H9 (cell line): ENCODE results near the gene CSTF1. TPM values are rescaled to one million over a fixed set of nuclear protein-coding genes. Genes with fewer than 3 reads are reported as not detected.

Experiments used
- DNase-seq: peaks from one replicate; pipeline ENCODE4 v3.0.0-alpha.2; 2017
- H2AFZ ChIP-seq: one replicate; pipeline ENCODE4 v1.6.1; 2013; ENCODE audit warnings: mild to moderate bottlenecking, low read length, control low read depth, moderate library complexity
- H2AK5ac ChIP-seq: 2 replicates; pipeline ENCODE4 v1.6.1; 2013; ENCODE audit warnings: low read length, control low read depth, mixed read lengths; ENCODE audit not compliant: insufficient read length
- H2BK120ac ChIP-seq: one replicate; pipeline ENCODE4 v1.6.1; 2013; ENCODE audit warnings: low read depth, mild to moderate bottlenecking, low read length, control low read depth, inconsistent platforms; ENCODE audit not compliant: poor library complexity, severe bottlenecking
- H2BK12ac ChIP-seq: 2 replicates; pipeline ENCODE4 v1.6.1; 2013; ENCODE audit warnings: low read length, control low read depth, mixed read lengths, low read depth; ENCODE audit not compliant: insufficient read length
- H2BK15ac ChIP-seq: 2 replicates; pipeline ENCODE4 v1.6.1; 2013; ENCODE audit warnings: low read depth, low read length, control low read depth
- H2BK20ac ChIP-seq: one replicate; pipeline ENCODE4 v1.6.1; 2013; ENCODE audit warnings: low read depth, mild to moderate bottlenecking, low read length, control low read depth, inconsistent platforms; ENCODE audit not compliant: poor library complexity, severe bottlenecking
- H2BK5ac ChIP-seq: 2 replicates; pipeline ENCODE4 v1.6.1; 2013; ENCODE audit warnings: low read length, control low read depth, mixed read lengths; ENCODE audit not compliant: insufficient read length
- H3K14ac ChIP-seq: 2 replicates; pipeline ENCODE4 v1.6.1; 2013; ENCODE audit warnings: low read length, control low read depth; ENCODE audit not compliant: insufficient read depth
- H3K18ac ChIP-seq: 2 replicates; pipeline ENCODE4 v1.6.1; 2013; ENCODE audit warnings: low read depth, mild to moderate bottlenecking, mixed read lengths, low read length, control low read depth; ENCODE audit not compliant: insufficient read length
- H3K23ac ChIP-seq: 2 replicates; pipeline ENCODE4 v1.6.1; 2013; ENCODE audit warnings: low read length, control low read depth, mixed read lengths, low read depth; ENCODE audit not compliant: insufficient read length
- H3K23me2 ChIP-seq: 2 replicates; pipeline ENCODE4 v1.6.1; 2013; ENCODE audit warnings: low read depth, mild to moderate bottlenecking, mixed read lengths, low read length, control low read depth; ENCODE audit not compliant: insufficient read length, poor library complexity, severe bottlenecking
- H3K27ac ChIP-seq: 2 replicates; pipeline ENCODE4 v1.5.1; 2013; ENCODE audit warnings: low read length, control low read depth, mixed read lengths, low read depth; ENCODE audit not compliant: insufficient read length
- H3K27me3 ChIP-seq: 2 replicates; pipeline ENCODE4 v1.6.1; 2013; ENCODE audit warnings: low read length, control low read depth, inconsistent platforms; ENCODE audit not compliant: insufficient read depth
- H3K4ac ChIP-seq: 2 replicates; pipeline ENCODE4 v1.6.1; 2013; ENCODE audit warnings: low read depth, mild to moderate bottlenecking, control low read depth, inconsistent platforms, low read length, moderate library complexity
- H3K4me1 ChIP-seq: 2 replicates; pipeline ENCODE4 v1.6.1; 2013; ENCODE audit warnings: low read length, control low read depth, inconsistent platforms; ENCODE audit not compliant: insufficient read depth
- H3K4me2 ChIP-seq: 2 replicates; pipeline ENCODE4 v1.6.1; 2013; ENCODE audit warnings: low read length, control low read depth, mixed read lengths; ENCODE audit not compliant: insufficient read length, insufficient read depth
- H3K56ac ChIP-seq: 2 replicates; pipeline ENCODE4 v1.6.1; 2013; ENCODE audit warnings: low read depth, mild to moderate bottlenecking, mixed read lengths, low read length, control low read depth; ENCODE audit not compliant: insufficient read length
- H3K79me1 ChIP-seq: 2 replicates; pipeline ENCODE4 v1.6.1; 2013; ENCODE audit warnings: low read depth, mild to moderate bottlenecking, moderate library complexity, low read length, control low read depth, inconsistent platforms; ENCODE audit not compliant: insufficient read depth, poor library complexity, severe bottlenecking
- H3K79me2 ChIP-seq: 2 replicates; pipeline ENCODE4 v1.6.1; 2013; ENCODE audit warnings: low read length, control low read depth, inconsistent platforms; ENCODE audit not compliant: insufficient read depth
- H3K9ac ChIP-seq: 2 replicates; pipeline ENCODE4 v1.6.1; 2013; ENCODE audit warnings: low read length, control low read depth, mixed read lengths; ENCODE audit not compliant: insufficient read length; ENCODE audit errors: extremely low read depth
- H3K9me3 ChIP-seq: one replicate; pipeline ENCODE4 v1.6.1; 2013; ENCODE audit warnings: low read depth, low read length, inconsistent platforms; ENCODE audit not compliant: control insufficient read depth
- H3T11ph ChIP-seq: one replicate; pipeline ENCODE4 v1.6.1; 2013; ENCODE audit warnings: mild to moderate bottlenecking, low read length, control low read depth, inconsistent platforms
- H4K20me1 ChIP-seq: one replicate; pipeline ENCODE4 v1.6.1; 2013; ENCODE audit not compliant: control insufficient read depth, insufficient read length, insufficient read depth
- H4K5ac ChIP-seq: 2 replicates; pipeline ENCODE4 v1.6.1; 2013; ENCODE audit warnings: low read depth, mild to moderate bottlenecking, mixed read lengths, low read length, control low read depth; ENCODE audit not compliant: insufficient read length
- H4K8ac ChIP-seq: replicated peaks from 2 replicates; pipeline ENCODE4 v1.6.1; 2013; ENCODE audit warnings: low read length, control low read depth, mixed read lengths, low read depth; ENCODE audit not compliant: insufficient read length
- H4K91ac ChIP-seq: 2 replicates; pipeline ENCODE4 v1.6.1; 2013; ENCODE audit warnings: low read depth, mild to moderate bottlenecking, moderate library complexity, mixed read lengths, low read length, control low read depth; ENCODE audit not compliant: insufficient read length
- H3K27ac Mint-ChIP-seq, 3 experiments: 2 replicates in 2 of 3; 3 replicates in 1 of 3; pipeline ENCODE4 v1.8.0; 2020 to 2021; ENCODE audit warnings: mixed read lengths in 3 of 3, mild to moderate bottlenecking in 1 of 3, moderate library complexity in 1 of 3
- H3K27me3 Mint-ChIP-seq: 2 replicates; pipeline ENCODE4 v1.8.0; 2021; ENCODE audit warnings: low read depth, mild to moderate bottlenecking, moderate library complexity, mixed read lengths
- H3K36me3 Mint-ChIP-seq, 3 experiments: 2 replicates in 2 of 3; 3 replicates in 1 of 3; pipeline ENCODE4 v1.8.0; 2020 to 2021; ENCODE audit warnings: low read depth in 3 of 3, mixed read lengths in 3 of 3; ENCODE audit not compliant: insufficient read depth in 1 of 3
- H3K4me1 Mint-ChIP-seq, 2 experiments: 2 replicates each; pipeline ENCODE4 v1.8.0; 2020; ENCODE audit warnings: mixed read lengths in 2 of 2
- H3K4me3 Mint-ChIP-seq, 2 experiments: 2 replicates in 1 of 2; 3 replicates in 1 of 2; pipeline ENCODE4 v1.8.0; 2020 to 2021; ENCODE audit warnings: mild to moderate bottlenecking in 2 of 2, mixed read lengths in 2 of 2, moderate library complexity in 1 of 2
- H3K9me3 Mint-ChIP-seq, 2 experiments: 2 replicates in 1 of 2; 3 replicates in 1 of 2; pipeline ENCODE4 v1.8.0; 2020; ENCODE audit warnings: mild to moderate bottlenecking in 2 of 2, mixed read lengths in 2 of 2, moderate library complexity in 1 of 2
- WGBS: extraction: QIAGEN DNeasy Blood & Tissue Kit; methylation state at CpG from one replicate; pipeline ENCODE4 v1.1.7; 2013; ENCODE audit warnings: missing lambda C conversion rate, low lambda C conversion rate, mixed read lengths; ENCODE audit not compliant: insufficient read length; ENCODE audit errors: extremely low coverage; 5-methylcytosine and 5-hydroxymethylcytosine counted together
- total RNA-seq: library from RNA; stranded (reverse); gene quantifications from 2 replicates; pipeline ENCODE4 v1.2.1, GENCODE V29; 2021
- TF ChIP-seq, protein P1 (sequence below): fragments of 200-600 bp; sonication (generic); conservative IDR thresholded peaks from 3 replicates; pipeline ENCODE4 v1.8.0; 2021; ENCODE audit warnings: antibody characterized with exemption, mild to moderate bottlenecking

Gene CSTF1
- total RNA-seq, 1 experiment from 2014 or later, result 72.9 TPM

DNA sequence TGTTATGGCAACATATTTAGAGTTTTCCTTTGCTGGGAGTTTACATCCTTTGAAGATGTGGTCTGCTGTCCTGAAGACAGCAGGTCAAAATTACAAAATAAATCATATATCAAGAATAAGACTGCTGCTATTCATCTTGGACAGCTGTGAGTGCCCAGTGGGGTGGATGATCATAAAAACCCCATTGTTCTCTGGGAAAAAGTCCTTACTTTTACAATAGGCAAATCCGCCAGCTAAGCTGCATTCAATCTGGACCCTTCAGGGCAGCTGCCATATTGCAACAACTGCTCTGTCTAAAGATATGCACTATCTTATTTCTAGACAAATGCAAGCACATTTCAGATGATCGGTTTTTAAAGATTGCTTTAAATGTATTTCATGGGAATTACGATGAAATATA is 39.0 kb downstream of the CSTF1 start:
- H3K27ac ChIP-seq, result no peak overlapping the region
- H3K9ac ChIP-seq, result no peak overlapping the region
- no peaks in the 10 kb centered on the region for H3K9me3 ChIP-seq
- peaks cover 2% of the 10 kb centered on the region; the same call in 1 of the 2 replicates for H3K27me3 ChIP-seq
- TF ChIP-seq, protein P1, sequence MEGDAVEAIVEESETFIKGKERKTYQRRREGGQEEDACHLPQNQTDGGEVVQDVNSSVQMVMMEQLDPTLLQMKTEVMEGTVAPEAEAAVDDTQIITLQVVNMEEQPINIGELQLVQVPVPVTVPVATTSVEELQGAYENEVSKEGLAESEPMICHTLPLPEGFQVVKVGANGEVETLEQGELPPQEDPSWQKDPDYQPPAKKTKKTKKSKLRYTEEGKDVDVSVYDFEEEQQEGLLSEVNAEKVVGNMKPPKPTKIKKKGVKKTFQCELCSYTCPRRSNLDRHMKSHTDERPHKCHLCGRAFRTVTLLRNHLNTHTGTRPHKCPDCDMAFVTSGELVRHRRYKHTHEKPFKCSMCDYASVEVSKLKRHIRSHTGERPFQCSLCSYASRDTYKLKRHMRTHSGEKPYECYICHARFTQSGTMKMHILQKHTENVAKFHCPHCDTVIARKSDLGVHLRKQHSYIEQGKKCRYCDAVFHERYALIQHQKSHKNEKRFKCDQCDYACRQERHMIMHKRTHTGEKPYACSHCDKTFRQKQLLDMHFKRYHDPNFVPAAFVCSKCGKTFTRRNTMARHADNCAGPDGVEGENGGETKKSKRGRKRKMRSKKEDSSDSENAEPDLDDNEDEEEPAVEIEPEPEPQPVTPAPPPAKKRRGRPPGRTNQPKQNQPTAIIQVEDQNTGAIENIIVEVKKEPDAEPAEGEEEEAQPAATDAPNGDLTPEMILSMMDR, result no peak
- H3K4me2 ChIP-seq, result no peak overlapping the region
- no peak for DNase-seq
- no peak overlapping the region for H3K4ac ChIP-seq
- H2BK120ac ChIP-seq, result no peak overlapping the region
- Mint-ChIP-seq H3K4me3 (no peak overlapping the region), H3K27me3 (peaks cover 34% of the 10 kb centered on the region), H3K4me1 (no peaks in the 10 kb centered on the region), H3K36me3 (no peaks in the 10 kb centered on the region), H3K27ac (no peak overlapping the region), H3K9me3 (no peaks in the 10 kb centered on the region)
- WGBS, result no CpG with 5 or more reads among the region's 3 CpGs
- no peak overlapping the region for H2BK12ac ChIP-seq
- no peak overlapping the region for H2AFZ ChIP-seq
- H2BK20ac ChIP-seq, result no peak overlapping the region
- no peak overlapping the region for H2BK15ac ChIP-seq
- H4K91ac ChIP-seq, result no peak overlapping the region
- no peak overlapping the region for H3K18ac ChIP-seq
- no peak overlapping the region for H3T11ph ChIP-seq
- no peaks in the 10 kb centered on the region for H4K20me1 ChIP-seq
- no peaks in the 10 kb centered on the region for H3K4me1 ChIP-seq
- no peaks in the 10 kb centered on the region for H3K79me1 ChIP-seq
- no peak overlapping the region for H3K23ac ChIP-seq
- H3K56ac ChIP-seq, result no peak overlapping the region
- no peak overlapping the region for H4K8ac ChIP-seq
- H3K79me2 ChIP-seq, result no peaks in the 10 kb centered on the region
- H2BK5ac ChIP-seq, result no peak overlapping the region
- no peak overlapping the region for H3K14ac ChIP-seq
- no peak overlapping the region for H2AK5ac ChIP-seq
- no peaks in the 10 kb centered on the region for H3K23me2 ChIP-seq
- no peak overlapping the region for H4K5ac ChIP-seq
